ENCODE measurements around the gene PPP2R1B. TPM values are rescaled to one million over a fixed set of nuclear protein-coding genes. Genes with fewer than 3 reads are reported as not detected.
A peak's percentile ranks its signal among the peaks of the same experiment; 100 is the strongest.

PPP2R1B gene
- total RNA-seq, 3 donors from 2014 or later (not counting 1 experiment from before 2014, with no cell fraction given), result 32.6 to 41.4 (median 40.8) TPM

DNA sequence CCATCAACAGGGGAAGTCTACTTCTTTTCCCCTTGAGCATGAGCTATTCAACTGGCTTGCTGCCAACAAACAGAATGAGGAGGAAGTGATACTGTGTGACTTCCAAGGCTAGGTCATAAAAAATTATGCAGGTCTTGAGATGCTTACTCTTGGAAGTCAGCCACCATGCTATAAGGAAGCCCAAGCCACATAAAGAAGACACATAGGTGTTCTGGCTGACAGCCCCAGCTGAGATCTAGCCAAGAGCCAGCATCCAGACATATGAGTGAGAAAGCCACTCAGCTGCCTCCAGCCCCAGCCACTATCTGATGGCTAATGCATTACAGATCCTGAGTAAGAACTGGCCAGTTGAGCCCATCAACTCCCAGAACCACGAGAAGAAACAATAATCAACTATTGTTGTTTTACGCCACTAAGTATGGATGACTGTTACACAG, 31.0 kb upstream of the PPP2R1B start:
- no peak overlapping the region for H3K4me3 Mint-ChIP-seq
- Histone ChIP-seq H3K4me3 (ENCODE audit: low read length) (no peak overlapping the region), H3K36me3 (ENCODE audit: control insufficient read depth, insufficient read depth, low read length) (peaks cover 17% of the 10 kb centered on the region), H3K27ac (ENCODE audit: low read length) (no peak overlapping the region), H3K27me3 (ENCODE audit: control insufficient read depth, insufficient read depth, low read length) (no peaks in the 10 kb centered on the region), H3K9me3 (ENCODE audit: control insufficient read depth, insufficient read depth, low read length) (peaks cover 3% of the 10 kb centered on the region), H3K4me1 (ENCODE audit: control insufficient read depth, insufficient read depth, low read length) (no peaks in the 10 kb centered on the region)
- WGBS (ENCODE audit: insufficient coverage), result 98% methylated on average over 2 of the region's 2 CpGs
- ATAC-seq, result no peak
- no peaks in the 10 kb centered on the region for H3K36me3 Mint-ChIP-seq
- TF ChIP-seq, protein P1, sequence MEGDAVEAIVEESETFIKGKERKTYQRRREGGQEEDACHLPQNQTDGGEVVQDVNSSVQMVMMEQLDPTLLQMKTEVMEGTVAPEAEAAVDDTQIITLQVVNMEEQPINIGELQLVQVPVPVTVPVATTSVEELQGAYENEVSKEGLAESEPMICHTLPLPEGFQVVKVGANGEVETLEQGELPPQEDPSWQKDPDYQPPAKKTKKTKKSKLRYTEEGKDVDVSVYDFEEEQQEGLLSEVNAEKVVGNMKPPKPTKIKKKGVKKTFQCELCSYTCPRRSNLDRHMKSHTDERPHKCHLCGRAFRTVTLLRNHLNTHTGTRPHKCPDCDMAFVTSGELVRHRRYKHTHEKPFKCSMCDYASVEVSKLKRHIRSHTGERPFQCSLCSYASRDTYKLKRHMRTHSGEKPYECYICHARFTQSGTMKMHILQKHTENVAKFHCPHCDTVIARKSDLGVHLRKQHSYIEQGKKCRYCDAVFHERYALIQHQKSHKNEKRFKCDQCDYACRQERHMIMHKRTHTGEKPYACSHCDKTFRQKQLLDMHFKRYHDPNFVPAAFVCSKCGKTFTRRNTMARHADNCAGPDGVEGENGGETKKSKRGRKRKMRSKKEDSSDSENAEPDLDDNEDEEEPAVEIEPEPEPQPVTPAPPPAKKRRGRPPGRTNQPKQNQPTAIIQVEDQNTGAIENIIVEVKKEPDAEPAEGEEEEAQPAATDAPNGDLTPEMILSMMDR (IDR thresholded peaks at IDR 0.05), result no peak
- H3K27me3 Mint-ChIP-seq (ENCODE audit: low read depth in 2 of 2), result no peaks in the 10 kb centered on the region
- H3K27ac Mint-ChIP-seq, result no peak overlapping the region
- no peaks in the 10 kb centered on the region for H3K4me1 Mint-ChIP-seq
- H3K9me3 Mint-ChIP-seq, result no peaks in the 10 kb centered on the region
- intact Hi-C loops (cut with micrococcal nuclease), result no loop called here
- peak in 1 of 2 donors; percentile 6 for DNase-seq

DNA sequence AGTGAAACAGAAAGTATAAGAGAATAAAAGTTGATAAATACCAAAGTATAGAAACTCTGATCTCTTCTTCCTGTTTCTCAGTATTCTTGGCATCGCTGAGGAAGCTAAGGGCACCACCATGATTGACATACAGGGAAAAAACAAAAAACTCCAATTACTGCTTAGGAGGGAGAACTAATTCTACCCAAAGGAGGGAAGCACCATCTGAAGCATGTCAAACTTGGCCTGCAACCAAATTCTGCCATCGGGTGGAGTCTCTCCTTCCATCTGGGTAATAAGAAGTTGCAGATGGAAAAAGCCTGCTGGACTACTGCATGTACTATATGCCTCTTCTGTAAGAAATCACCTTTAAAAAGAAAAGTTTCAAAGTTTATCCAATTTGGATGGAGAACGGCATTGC, 30.5 kb upstream of the PPP2R1B start:
- no peaks in the 10 kb centered on the region for H3K27me3 Mint-ChIP-seq (ENCODE audit: low read depth in 2 of 2)
- DNase-seq (no peak), ATAC-seq (no peak)
- H3K27ac ChIP-seq (ENCODE audit: low read length), result no peak overlapping the region
- H3K27me3 ChIP-seq (ENCODE audit: control insufficient read depth, insufficient read depth, low read length), result no peaks in the 10 kb centered on the region
- TF ChIP-seq, protein P1 (IDR thresholded peaks at IDR 0.05), result no peak
- H3K9me3 Mint-ChIP-seq, result no peaks in the 10 kb centered on the region
- H3K9me3 ChIP-seq (ENCODE audit: control insufficient read depth, insufficient read depth, low read length), result peaks cover 3% of the 10 kb centered on the region
- no peak overlapping the region for H3K4me3 ChIP-seq (ENCODE audit: low read length)
- H3K4me1 ChIP-seq (ENCODE audit: control insufficient read depth, insufficient read depth, low read length), result no peaks in the 10 kb centered on the region
- H3K36me3 Mint-ChIP-seq, result no peaks in the 10 kb centered on the region
- intact Hi-C loops (cut with micrococcal nuclease), result no loop called here
- H3K36me3 ChIP-seq (ENCODE audit: control insufficient read depth, insufficient read depth, low read length), result peaks cover 13% of the 10 kb centered on the region
- no peaks in the 10 kb centered on the region for H3K4me1 Mint-ChIP-seq
- WGBS (ENCODE audit: insufficient coverage), result 53% methylated on average over 2 of the region's 3 CpGs
- H3K4me3 Mint-ChIP-seq, result no peak overlapping the region
- H3K27ac Mint-ChIP-seq, result no peak overlapping the region

DNA sequence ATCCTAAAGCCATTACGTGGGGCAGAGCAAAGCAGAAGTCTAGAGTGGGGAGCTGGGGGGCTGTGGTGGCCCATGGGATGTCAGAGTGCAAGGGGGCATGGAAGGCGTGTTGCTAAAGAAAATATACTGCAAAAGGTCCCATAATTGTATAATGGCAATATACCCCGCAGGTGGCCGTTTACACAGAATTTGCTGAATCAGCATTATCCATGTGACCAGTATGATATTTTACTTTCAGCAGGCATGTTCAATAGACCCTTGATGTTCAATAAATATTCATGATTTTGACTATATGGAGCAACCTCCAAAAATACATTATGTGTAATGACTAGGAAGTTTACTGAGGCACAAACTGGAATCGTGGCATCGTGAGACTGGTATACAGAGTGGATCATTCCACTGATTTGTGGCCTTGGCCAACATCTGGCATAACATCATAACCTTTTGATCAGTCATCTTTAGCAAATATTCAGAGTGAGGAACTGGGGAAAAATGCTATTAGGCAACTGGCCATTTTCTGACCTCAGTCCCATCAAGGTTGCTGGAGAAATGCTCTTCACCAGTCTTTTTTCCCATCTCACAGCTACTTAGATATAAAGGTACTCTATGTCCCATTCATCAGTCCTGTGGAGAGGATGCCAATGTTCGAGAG, 29.3 kb upstream of the PPP2R1B start:
- no peak for DNase-seq
- intact Hi-C loops (cut with micrococcal nuclease), result no loop called here
- no peaks in the 10 kb centered on the region for H3K27me3 Mint-ChIP-seq (ENCODE audit: low read depth in 2 of 2)
- no peak overlapping the region for H3K27ac Mint-ChIP-seq
- H3K27me3 ChIP-seq (ENCODE audit: control insufficient read depth, insufficient read depth, low read length), result no peaks in the 10 kb centered on the region
- H3K9me3 Mint-ChIP-seq, result no peaks in the 10 kb centered on the region
- no peaks in the 10 kb centered on the region for H3K36me3 Mint-ChIP-seq
- H3K4me3 Mint-ChIP-seq, result no peak overlapping the region
- no peaks in the 10 kb centered on the region for H3K4me1 Mint-ChIP-seq
- H3K4me3 ChIP-seq (ENCODE audit: low read length), result no peak overlapping the region
- WGBS (ENCODE audit: insufficient coverage), result 100% methylated on average over 7 of the region's 7 CpGs
- no peak overlapping the region for H3K27ac ChIP-seq (ENCODE audit: low read length)
- ATAC-seq, result no peak
- peaks cover 9% of the 10 kb centered on the region for H3K36me3 ChIP-seq (ENCODE audit: control insufficient read depth, insufficient read depth, low read length)
- H3K9me3 ChIP-seq (ENCODE audit: control insufficient read depth, insufficient read depth, low read length), result peaks cover 3% of the 10 kb centered on the region
- TF ChIP-seq, protein P1 (IDR thresholded peaks at IDR 0.05), result no peak
- H3K4me1 ChIP-seq (ENCODE audit: control insufficient read depth, insufficient read depth, low read length), result no peaks in the 10 kb centered on the region

DNA sequence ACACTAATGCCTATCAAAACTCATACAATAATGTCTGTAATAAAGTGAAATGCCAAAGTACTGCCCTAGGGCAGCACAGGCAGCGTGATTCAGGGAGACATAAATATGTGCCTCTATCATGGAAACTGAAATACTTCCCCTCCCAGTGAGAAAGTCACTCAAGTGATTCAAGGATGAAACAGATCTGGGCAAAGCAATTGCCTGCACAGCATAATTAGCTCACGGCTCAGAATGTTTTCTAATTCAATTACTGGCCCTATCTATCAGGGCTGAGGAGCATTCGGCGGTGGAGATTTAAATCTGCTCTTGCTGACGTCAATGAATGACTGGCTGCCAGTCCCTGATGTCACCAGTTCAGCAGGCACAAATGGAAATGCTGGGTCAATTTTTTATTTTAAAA, 27.7 kb upstream of the PPP2R1B start:
- WGBS (ENCODE audit: insufficient coverage), result 94% methylated on average over 5 of the region's 5 CpGs
- H3K27ac ChIP-seq (ENCODE audit: low read length), result no peak overlapping the region
- no peak overlapping the region for H3K4me3 ChIP-seq (ENCODE audit: low read length)
- Mint-ChIP-seq H3K9me3 (no peaks in the 10 kb centered on the region), H3K27ac (no peak overlapping the region), H3K4me1 (no peaks in the 10 kb centered on the region), H3K36me3 (no peaks in the 10 kb centered on the region), H3K4me3 (no peak overlapping the region), H3K27me3 (ENCODE audit: low read depth in 2 of 2) (no peaks in the 10 kb centered on the region)
- H3K9me3 ChIP-seq (ENCODE audit: control insufficient read depth, insufficient read depth, low read length), result peaks cover 3% of the 10 kb centered on the region
- TF ChIP-seq, protein P1 (IDR thresholded peaks at IDR 0.05), result no peak
- peaks cover 9% of the 10 kb centered on the region for H3K36me3 ChIP-seq (ENCODE audit: control insufficient read depth, insufficient read depth, low read length)
- ATAC-seq, result no peak
- DNase-seq, result no peak
- no peaks in the 10 kb centered on the region for H3K4me1 ChIP-seq (ENCODE audit: control insufficient read depth, insufficient read depth, low read length)
- intact Hi-C loops (cut with micrococcal nuclease), result no loop called here
- no peaks in the 10 kb centered on the region for H3K27me3 ChIP-seq (ENCODE audit: control insufficient read depth, insufficient read depth, low read length)

Measured in natural killer cell (primary cell).